ENCODE results near the gene SCARB1. TPM values are rescaled to one million over a fixed set of nuclear protein-coding genes. Genes with fewer than 3 reads are reported as not detected.
A peak's percentile ranks its signal among the peaks of the same experiment; 100 is the strongest.

The SCARB1 gene
- total RNA-seq, 2 donors from 2014 or later = 33.0 to 36.2 TPM

GRCh38 chr12:124829008-124829707 lies 34.5 kb downstream of the SCARB1 start:
- WGBS, 2 experiments (ENCODE audit: insufficient coverage in 1 of 2, insufficient read length in 1 of 2) = 87 to 94% methylated on average over 3 to 9 of the region's 9 CpGs
- DNase-seq = no peak
- TF ChIP-seq, protein P1, sequence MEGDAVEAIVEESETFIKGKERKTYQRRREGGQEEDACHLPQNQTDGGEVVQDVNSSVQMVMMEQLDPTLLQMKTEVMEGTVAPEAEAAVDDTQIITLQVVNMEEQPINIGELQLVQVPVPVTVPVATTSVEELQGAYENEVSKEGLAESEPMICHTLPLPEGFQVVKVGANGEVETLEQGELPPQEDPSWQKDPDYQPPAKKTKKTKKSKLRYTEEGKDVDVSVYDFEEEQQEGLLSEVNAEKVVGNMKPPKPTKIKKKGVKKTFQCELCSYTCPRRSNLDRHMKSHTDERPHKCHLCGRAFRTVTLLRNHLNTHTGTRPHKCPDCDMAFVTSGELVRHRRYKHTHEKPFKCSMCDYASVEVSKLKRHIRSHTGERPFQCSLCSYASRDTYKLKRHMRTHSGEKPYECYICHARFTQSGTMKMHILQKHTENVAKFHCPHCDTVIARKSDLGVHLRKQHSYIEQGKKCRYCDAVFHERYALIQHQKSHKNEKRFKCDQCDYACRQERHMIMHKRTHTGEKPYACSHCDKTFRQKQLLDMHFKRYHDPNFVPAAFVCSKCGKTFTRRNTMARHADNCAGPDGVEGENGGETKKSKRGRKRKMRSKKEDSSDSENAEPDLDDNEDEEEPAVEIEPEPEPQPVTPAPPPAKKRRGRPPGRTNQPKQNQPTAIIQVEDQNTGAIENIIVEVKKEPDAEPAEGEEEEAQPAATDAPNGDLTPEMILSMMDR (conservative IDR thresholded peaks at IDR 0.05) = no peak
- peak overlapping the region; percentile 84 for H3K27ac Mint-ChIP-seq
- no peak overlapping the region for H3K4me3 Mint-ChIP-seq
- peaks cover 8% of the 10 kb centered on the region for H3K36me3 Mint-ChIP-seq (ENCODE audit: low read depth)
- Histone ChIP-seq H3K27me3 (ENCODE audit: control insufficient read depth, insufficient read depth, low read length, poor library complexity, severe bottlenecking) (no peaks in the 10 kb centered on the region), H3K27ac (ENCODE audit: low read depth, low read length) (no peak overlapping the region), H3K4me1 (ENCODE audit: control insufficient read depth, insufficient read depth, low read length) (peaks cover 17% of the 10 kb centered on the region), H3K4me3 (ENCODE audit: low read length) (no peak overlapping the region), H3K9ac (ENCODE audit: extremely low read depth, low read length, poor library complexity, severe bottlenecking) (no peak overlapping the region), H3K36me3 (ENCODE audit: control insufficient read depth, insufficient read depth, low read length) (no peaks in the 10 kb centered on the region), H3K9me3 (ENCODE audit: control insufficient read depth, low read length) (peaks cover 10% of the 10 kb centered on the region)
- H3K9me3 Mint-ChIP-seq = peaks cover 10% of the 10 kb centered on the region
- H3K27me3 Mint-ChIP-seq (ENCODE audit: insufficient read depth) = no peaks in the 10 kb centered on the region
- H3K4me1 Mint-ChIP-seq = peaks cover 42% of the 10 kb centered on the region

DNA sequence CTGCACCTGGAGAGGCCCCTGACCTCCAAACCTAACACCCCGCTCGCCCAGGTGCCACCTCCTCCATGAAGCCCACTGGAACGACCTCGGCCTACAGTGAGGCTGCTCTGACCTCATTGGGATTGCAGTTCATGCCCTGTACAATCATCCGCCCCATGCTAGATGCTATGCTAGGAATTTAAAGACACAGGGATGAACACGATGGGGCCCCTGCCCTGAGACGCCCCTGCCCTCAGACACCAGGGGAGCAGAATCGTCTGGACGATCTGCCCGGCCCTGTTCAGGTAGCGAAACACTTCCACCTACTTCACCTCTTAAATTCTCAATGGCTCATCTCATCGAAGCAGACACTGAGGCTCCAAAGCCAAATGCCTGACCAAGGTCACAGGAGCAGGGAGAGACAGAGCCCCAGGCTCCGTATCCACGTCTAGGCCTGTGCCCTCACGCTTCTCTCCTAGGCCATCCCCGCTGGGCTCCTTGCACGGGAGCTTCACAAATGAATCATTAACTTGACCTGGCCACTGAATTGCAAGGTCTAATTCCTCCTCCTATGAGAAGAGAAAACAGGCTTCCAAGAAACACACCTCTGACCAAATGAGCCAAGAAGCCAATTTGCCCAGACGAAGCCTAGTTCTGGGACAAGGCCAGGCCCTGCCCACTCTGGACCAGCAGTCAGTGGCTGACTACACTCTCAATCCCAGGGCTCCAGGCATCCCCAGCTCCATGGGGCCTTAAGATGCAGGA lies 35.2 kb downstream of the SCARB1 start:
- Histone ChIP-seq H3K27ac (ENCODE audit: low read depth, low read length) (peak overlapping the region; percentile 5), H3K9me3 (ENCODE audit: control insufficient read depth, low read length) (peaks cover 10% of the 10 kb centered on the region), H3K4me3 (ENCODE audit: low read length) (no peak overlapping the region), H3K9ac (ENCODE audit: extremely low read depth, low read length, poor library complexity, severe bottlenecking) (no peak overlapping the region), H3K4me1 (ENCODE audit: control insufficient read depth, insufficient read depth, low read length) (peaks cover 10% of the 10 kb centered on the region), H3K27me3 (ENCODE audit: control insufficient read depth, insufficient read depth, low read length, poor library complexity, severe bottlenecking) (no peaks in the 10 kb centered on the region), H3K36me3 (ENCODE audit: control insufficient read depth, insufficient read depth, low read length) (no peaks in the 10 kb centered on the region)
- WGBS, 2 experiments (ENCODE audit: insufficient coverage in 1 of 2, insufficient read length in 1 of 2) = 88 to 90% methylated on average over 12 to 18 of the region's 18 CpGs
- peaks cover 8% of the 10 kb centered on the region for H3K36me3 Mint-ChIP-seq (ENCODE audit: low read depth)
- peak; percentile 73 for DNase-seq
- H3K4me1 Mint-ChIP-seq = peaks cover 38% of the 10 kb centered on the region
- peaks cover 10% of the 10 kb centered on the region for H3K9me3 Mint-ChIP-seq
- TF ChIP-seq, protein P1 (conservative IDR thresholded peaks at IDR 0.05) = no peak
- H3K4me3 Mint-ChIP-seq = no peak overlapping the region
- peak overlapping the region; percentile 84 for H3K27ac Mint-ChIP-seq
- no peaks in the 10 kb centered on the region for H3K27me3 Mint-ChIP-seq (ENCODE audit: insufficient read depth)

GRCh38 chr12:124827588-124828184 lies 36.0 kb downstream of the SCARB1 start:
- Mint-ChIP-seq H3K4me1 (peaks cover 39% of the 10 kb centered on the region), H3K9me3 (peaks cover 9% of the 10 kb centered on the region), H3K4me3 (no peak overlapping the region), H3K27ac (peak overlapping the region; percentile 34), H3K36me3 (ENCODE audit: low read depth) (peaks cover 8% of the 10 kb centered on the region), H3K27me3 (ENCODE audit: insufficient read depth) (no peaks in the 10 kb centered on the region)
- DNase-seq = no peak
- 89 to 94% methylated on average over 11 to 12 of the region's 15 CpGs for WGBS, 2 experiments (ENCODE audit: insufficient coverage in 1 of 2, insufficient read length in 1 of 2)
- H3K27me3 ChIP-seq (ENCODE audit: control insufficient read depth, insufficient read depth, low read length, poor library complexity, severe bottlenecking) = no peaks in the 10 kb centered on the region
- H3K36me3 ChIP-seq (ENCODE audit: control insufficient read depth, insufficient read depth, low read length) = no peaks in the 10 kb centered on the region
- TF ChIP-seq, protein P1 (conservative IDR thresholded peaks at IDR 0.05) = no peak
- no peak overlapping the region for H3K9ac ChIP-seq (ENCODE audit: extremely low read depth, low read length, poor library complexity, severe bottlenecking)
- H3K4me3 ChIP-seq (ENCODE audit: low read length) = no peak overlapping the region
- H3K27ac ChIP-seq (ENCODE audit: low read depth, low read length) = no peak overlapping the region
- peaks cover 10% of the 10 kb centered on the region for H3K4me1 ChIP-seq (ENCODE audit: control insufficient read depth, insufficient read depth, low read length)
- peaks cover 10% of the 10 kb centered on the region for H3K9me3 ChIP-seq (ENCODE audit: control insufficient read depth, low read length)

Measured in endodermal cell (in vitro differentiated cells).